ENCODE results near the gene OGFOD1.
"Not testable (repeated sequence)": the region's sequence is repeated elsewhere in the genome, so short reads cannot be mapped to it uniquely, and the experiment has no call there.

The OGFOD1 gene

GRCh38 chr16:56481468-56482122 is 30.2 kb downstream of the OGFOD1 start:
- no peak for DNase-seq

GRCh38 chr16:56482683-56483236 is 31.4 kb downstream of the OGFOD1 start:
- no peak for DNase-seq

GRCh38 chr16:56483394-56483793 is 32.0 kb downstream of the OGFOD1 start:
- DNase-seq = no peak

DNA sequence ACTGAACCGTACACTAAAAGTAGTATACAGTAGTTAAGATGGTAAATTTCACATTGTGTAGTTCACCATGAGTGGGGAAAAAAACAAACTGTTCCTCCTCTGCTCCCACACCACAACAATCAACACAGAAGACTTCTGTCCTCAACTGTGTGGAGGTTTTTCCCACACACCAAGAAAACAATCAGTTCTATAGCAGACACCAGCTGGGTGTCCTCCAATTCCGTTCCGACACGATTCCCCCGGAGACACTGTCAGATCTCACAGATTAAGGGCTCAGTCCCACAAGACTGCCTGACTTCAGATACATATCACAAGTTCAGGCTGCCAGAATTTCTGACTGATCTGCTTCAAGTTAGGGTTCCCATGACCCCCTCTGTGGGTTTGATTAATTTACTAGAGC is 36.7 kb downstream of the OGFOD1 start:
- DNase-seq = no peak

DNA sequence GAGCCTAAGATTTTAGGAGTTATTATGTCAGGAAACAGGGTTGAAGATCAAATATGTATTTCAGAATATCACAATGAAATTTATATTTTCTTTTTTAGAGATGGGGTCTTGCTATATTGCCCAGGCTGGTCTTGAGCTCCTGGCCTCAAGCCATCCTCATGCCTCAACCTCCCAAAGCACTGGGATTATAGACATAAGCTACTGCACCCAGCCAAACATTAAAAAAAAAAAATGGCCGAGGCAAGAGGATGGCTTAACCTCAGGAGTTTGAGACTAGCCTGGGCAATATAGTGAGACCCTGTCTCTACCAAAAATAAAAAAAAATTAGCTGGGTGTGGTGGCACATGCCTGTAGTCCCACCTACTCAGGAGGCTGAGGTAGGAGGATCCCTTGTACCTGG is 37.5 kb downstream of the OGFOD1 start:
- not testable (repeated sequence) for DNase-seq

DNA sequence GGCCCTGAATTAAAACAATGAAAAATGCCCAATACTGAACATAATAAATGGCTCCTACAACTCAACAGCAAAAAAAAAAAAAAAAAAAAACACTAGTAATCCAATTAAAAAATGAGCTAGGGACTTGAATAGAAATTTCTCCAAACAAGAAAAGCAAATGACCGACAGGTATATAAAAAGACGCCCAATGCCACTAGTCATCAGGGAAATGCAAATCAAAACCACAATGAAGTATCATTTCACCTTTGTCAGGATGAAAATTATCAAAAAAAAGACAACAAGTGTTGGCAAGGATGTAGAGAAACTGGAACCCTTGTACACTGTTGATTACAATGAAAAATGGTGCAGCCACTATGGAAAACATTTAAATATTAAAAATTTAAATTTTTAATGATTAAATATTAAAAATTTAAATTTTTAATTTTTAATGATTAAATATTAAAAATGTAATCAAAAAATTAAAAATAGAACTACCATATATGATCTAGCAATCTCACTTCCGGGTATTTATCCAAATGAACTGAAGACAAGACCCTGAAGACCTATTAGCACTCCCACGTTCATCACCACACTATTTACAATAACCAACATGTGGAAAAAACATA is 40.4 kb downstream of the OGFOD1 start:
- DNase-seq = no peak

DNA sequence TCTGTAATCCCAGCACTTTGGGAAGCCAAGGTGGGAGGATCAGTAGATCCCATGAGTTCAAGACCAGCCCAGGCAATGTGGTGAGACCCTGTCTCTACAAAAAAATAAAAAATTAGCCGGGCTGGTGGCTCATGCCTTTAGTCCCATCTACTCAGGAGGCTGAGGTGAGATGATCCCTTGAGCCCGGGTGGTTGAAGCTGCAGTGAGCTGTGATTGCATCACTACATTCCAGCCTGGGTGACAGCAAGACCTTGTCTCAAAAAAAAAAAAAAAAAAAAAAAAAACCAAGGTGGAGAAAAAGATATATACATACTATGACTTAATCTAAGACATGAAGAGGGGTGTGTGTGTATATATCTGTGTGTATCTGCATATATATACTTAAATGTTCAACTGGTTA is 41.8 kb downstream of the OGFOD1 start:
- DNase-seq = no peak

GRCh38 chr16:56493815-56494214 is 42.5 kb downstream of the OGFOD1 start:
- DNase-seq = no peak

GRCh38 chr16:56505181-56505580 is 53.8 kb downstream of the OGFOD1 start:
- DNase-seq = no peak

- DNase-seq = no peak
Observed at GRCh38 chr16:56506941-56507340, 55.6 kb downstream of the OGFOD1 start.

DNA sequence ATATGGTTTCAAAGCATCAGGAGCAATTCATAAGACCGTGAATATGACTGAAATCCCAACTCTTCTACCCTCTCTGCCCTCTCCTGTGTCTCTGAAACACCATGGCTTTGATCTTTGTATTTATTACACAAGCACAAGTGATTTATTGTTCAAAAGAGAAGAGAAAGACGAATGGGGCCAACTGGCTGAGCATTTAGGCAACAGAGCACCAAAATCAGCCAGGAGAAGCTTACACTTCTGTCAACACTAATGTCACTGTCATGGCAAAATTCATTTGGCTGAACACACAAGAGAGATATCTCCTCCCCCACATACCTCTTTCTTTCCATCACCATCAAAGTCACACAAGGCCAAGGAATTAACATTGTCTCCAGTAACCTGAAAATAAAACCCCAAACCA is 59.2 kb downstream of the OGFOD1 start:
- no peak for DNase-seq

DNA sequence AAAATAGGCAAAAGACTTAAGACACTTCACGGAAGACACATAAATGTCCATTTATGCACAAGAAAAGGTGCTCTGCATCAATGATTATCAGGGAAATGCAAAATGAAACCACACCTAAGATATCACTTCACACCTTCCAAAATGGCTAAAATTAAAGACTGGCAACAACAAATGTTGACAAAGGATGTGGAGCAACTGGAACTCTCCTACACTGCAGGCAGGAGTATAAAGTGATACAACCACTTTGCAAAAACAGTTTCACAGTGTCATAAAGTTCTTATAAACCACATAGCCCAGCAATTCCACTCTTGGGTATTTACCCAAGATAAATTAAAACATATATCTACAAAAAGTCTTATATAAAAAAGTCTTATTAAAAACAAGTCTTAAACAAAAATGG is 60.7 kb downstream of the OGFOD1 start:
- no peak for DNase-seq

DNA sequence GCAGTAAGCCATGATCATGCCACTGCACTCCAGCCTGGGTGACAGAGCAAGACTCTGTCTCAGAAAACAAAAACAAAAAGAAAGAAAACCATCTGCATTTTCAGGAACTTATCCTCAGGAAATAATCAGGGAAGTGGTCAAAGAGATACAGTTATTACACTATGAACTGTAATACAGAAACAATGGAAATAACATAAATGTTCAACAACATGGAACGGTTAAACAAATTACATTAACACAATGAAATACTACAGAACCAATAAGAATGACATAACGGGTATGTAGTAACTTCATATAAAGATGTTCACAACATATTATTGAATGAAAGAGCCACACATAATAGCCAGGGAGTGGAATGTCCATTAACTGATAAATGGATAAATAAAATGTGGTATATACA is 61.7 kb downstream of the OGFOD1 start:
- no peak for DNase-seq

GRCh38 chr16:56513972-56514371 is 62.6 kb downstream of the OGFOD1 start:
- peak; percentile 15 for DNase-seq

- DNase-seq = no peak
Observed at GRCh38 chr16:56514845-56515244, 63.5 kb downstream of the OGFOD1 start.

DNA sequence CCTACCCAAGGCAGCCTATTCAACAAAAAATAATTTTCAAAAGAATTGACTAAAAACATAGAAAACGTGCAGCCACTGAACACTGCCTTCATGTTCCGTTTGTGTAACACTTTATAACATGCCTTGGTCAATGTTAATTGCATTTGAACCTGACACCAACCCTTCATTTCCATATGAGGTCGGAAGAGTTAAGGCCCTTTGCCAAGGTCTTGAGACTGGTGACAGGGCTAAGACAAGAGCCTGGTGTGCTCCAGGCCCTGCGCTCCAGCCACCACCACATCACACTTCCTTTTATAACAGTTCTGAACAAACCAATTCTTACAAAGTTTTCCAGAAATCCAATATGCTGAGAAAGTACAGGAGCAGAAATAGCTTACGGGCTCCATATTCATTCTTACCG is 64.3 kb downstream of the OGFOD1 start:
- no peak for DNase-seq

DNA sequence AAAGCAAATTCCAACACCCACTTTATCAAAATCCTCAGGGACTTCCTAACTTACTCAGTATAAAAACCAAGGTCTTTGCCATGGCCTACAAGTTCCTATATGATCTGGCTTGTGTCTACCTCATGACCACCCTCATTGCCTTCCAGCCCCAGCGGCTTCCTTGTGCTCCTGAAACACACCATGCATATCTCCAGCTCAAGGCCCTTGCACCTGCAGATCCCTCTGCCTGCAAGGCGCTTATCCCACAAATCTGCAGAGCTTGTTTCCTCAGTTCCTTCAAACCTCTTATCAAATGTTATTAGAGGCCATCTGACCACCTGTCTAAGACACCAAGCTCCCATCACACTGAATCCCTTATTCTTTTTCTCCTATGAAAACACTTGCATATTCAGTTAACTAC is 65.9 kb downstream of the OGFOD1 start:
- no peak for DNase-seq

- no peak for DNase-seq
Observed at GRCh38 chr16:56518425-56518824, 67.1 kb downstream of the OGFOD1 start.

DNA sequence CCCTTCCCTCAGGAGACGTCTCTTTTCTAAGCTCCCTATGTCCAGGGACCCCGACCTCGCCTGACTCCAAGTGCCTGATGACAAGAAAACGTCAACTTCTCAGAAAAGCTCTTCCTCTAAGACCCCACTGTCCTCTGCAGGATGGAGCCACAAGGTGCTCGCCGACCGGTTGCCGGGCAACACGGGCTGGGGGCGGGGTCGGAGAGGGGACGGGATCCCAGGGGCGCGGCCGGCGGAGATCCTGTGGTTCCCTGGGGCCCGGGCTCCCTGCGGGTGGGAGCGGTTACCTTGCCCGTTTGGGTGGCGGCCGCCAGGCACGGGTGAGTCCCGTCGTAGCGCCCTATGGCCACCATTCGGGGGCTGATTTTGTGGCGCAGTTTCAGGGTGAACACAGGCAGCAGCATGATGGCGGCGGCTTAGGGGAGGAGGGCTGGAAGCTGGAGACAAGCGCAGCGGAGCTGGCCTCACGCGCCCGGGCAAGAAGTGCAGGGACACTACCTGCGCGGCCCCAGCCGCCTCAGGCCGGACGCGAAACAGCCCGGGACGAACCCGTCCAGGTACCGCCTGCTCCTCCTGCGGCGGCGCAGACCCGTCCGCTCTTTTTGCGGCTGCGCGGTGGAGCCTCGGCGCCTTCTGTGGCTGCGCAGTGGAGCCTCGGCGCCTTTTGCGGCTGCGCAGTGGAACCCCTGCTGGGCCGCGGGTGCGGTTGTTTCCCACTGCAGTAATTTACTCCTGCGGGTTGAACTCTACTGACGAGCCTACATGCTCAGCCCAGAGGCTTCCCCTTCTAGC is 68.3 kb downstream of the OGFOD1 start, which contains the start of gene BBS2:
TSS of gene BBS2 (minus strand) at position 566 of the 792 bp plus-strand sequence. CDS start at position 404, 162 bp downstream.
- DNase-seq = peak; percentile 86

GRCh38 chr16:56520251-56520577 is 68.9 kb downstream of the OGFOD1 start:
- DNase-seq = no peak

GRCh38 chr16:56525236-56525635 is 73.9 kb downstream of the OGFOD1 start:
- DNase-seq = no peak
